Osteoblast (primary cell): ENCODE results near the gene SH3RF3. TPM values are rescaled to one million over a fixed set of nuclear protein-coding genes. Genes with fewer than 3 reads are reported as not detected.

ENCODE experiments used
- DNase-seq: peaks from one replicate; pipeline ENCODE4 v3.0.0; 2011; ENCODE audit warnings: low spot score, mixed read lengths; ENCODE audit not compliant: insufficient read length; ENCODE audit errors: missing footprints
- H2AFZ ChIP-seq: 2 replicates; pipeline ENCODE4 v1.6.0; 2011; ENCODE audit warnings: mild to moderate bottlenecking, low read length
- H3K27ac ChIP-seq: 2 replicates; pipeline ENCODE4 v1.5.1; 2011; ENCODE audit warnings: mild to moderate bottlenecking, low read depth, low read length, moderate library complexity
- H3K27me3 ChIP-seq: 2 replicates; pipeline ENCODE4 v1.6.0; 2012; ENCODE audit warnings: mild to moderate bottlenecking, control low read depth, inconsistent platforms, low read length, moderate library complexity; ENCODE audit not compliant: insufficient read depth
- H3K36me3 ChIP-seq: 2 replicates; pipeline ENCODE4 v1.5.1; 2011; ENCODE audit warnings: mild to moderate bottlenecking, low read length, control low read depth, moderate library complexity; ENCODE audit not compliant: insufficient read depth
- H3K4me1 ChIP-seq: 2 replicates; pipeline ENCODE4 v1.5.1; 2011; ENCODE audit warnings: mild to moderate bottlenecking, low read length, control low read depth, moderate library complexity; ENCODE audit not compliant: insufficient read depth
- H3K4me2 ChIP-seq: 2 replicates; pipeline ENCODE4 v1.6.0; 2011; ENCODE audit warnings: mild to moderate bottlenecking, low read length; ENCODE audit not compliant: insufficient read depth
- H3K4me3 ChIP-seq: fragments of 200-600 bp; sonication (generic); 3 replicates; pipeline ENCODE4 v1.5.1; 2012; ENCODE audit warnings: mild to moderate bottlenecking, low read length, inconsistent platforms; ENCODE audit not compliant: insufficient read depth
- H3K79me2 ChIP-seq: 2 replicates; pipeline ENCODE4 v1.6.0; 2012; ENCODE audit warnings: mild to moderate bottlenecking, low read length, control low read depth, inconsistent platforms; ENCODE audit not compliant: insufficient read depth
- H3K9me3 ChIP-seq: 2 replicates; pipeline ENCODE4 v1.5.1; 2011; ENCODE audit warnings: low read depth, low read length, control low read depth
- H4K20me1 ChIP-seq: 2 replicates; pipeline ENCODE4 v1.6.0; 2012; ENCODE audit warnings: mild to moderate bottlenecking, low read length, control low read depth; ENCODE audit not compliant: insufficient read depth
- CTCF ChIP-seq: IDR thresholded peaks from 2 replicates; pipeline ENCODE4 v1.5.1; 2011; ENCODE audit warnings: mild to moderate bottlenecking, low read depth, low read length, moderate library complexity; ENCODE audit errors: extremely low read depth
- total RNA-seq: library from RNA; depleted of rRNA; stranded (reverse); fragments of >200 nt; gene quantifications from 2 replicates; pipeline ENCODE4 v1.2.3, GENCODE V29; 2012

Gene SH3RF3
- total RNA-seq, 1 donor, result 14.8 TPM

DNA sequence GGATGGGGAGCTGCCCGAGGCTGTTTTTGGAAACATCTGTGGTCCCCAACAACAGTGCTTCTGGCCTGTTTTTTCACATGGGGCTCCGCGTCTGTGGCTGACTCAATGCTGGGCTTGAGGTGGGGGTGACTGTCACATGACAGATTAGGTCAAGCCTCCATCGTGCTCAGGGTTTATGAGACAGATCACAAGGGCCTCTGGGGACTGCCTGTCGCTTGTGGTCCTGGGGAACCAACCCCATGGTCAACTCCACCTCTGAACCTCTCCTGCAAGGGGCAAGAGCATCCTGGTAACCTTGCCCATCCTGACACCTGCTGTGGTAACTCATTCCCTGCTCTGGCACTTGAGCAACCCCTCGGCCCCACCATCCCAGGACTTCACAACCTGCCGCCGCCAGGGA lies 47.6 kb upstream of the SH3RF3 start:
- Histone ChIP-seq H3K4me1 (no peaks in the 10 kb centered on the region), H3K4me3 (no peak overlapping the region), H3K4me2 (no peak overlapping the region), H2AFZ (no peak overlapping the region), H3K9me3 (no peaks in the 10 kb centered on the region), H3K79me2 (no peaks in the 10 kb centered on the region), H4K20me1 (no peaks in the 10 kb centered on the region), H3K27me3 (peaks cover 42% of the 10 kb centered on the region), H3K27ac (no peak overlapping the region), H3K36me3 (no peaks in the 10 kb centered on the region)
- no peak for DNase-seq
- TF ChIP-seq CTCF, result no peak

GRCh38 chr2:109083771-109084170 lies 45.2 kb upstream of the SH3RF3 start:
- no peak overlapping the region for H3K4me3 ChIP-seq
- no peak for TF ChIP-seq CTCF
- H3K36me3 ChIP-seq, result no peaks in the 10 kb centered on the region
- no peaks in the 10 kb centered on the region for H3K79me2 ChIP-seq
- no peaks in the 10 kb centered on the region for H3K9me3 ChIP-seq
- no peaks in the 10 kb centered on the region for H3K4me1 ChIP-seq
- no peak overlapping the region for H3K4me2 ChIP-seq
- no peak overlapping the region for H3K27ac ChIP-seq
- peaks cover 42% of the 10 kb centered on the region for H3K27me3 ChIP-seq
- H2AFZ ChIP-seq, result no peak overlapping the region
- no peak for DNase-seq
- no peaks in the 10 kb centered on the region for H4K20me1 ChIP-seq

DNA sequence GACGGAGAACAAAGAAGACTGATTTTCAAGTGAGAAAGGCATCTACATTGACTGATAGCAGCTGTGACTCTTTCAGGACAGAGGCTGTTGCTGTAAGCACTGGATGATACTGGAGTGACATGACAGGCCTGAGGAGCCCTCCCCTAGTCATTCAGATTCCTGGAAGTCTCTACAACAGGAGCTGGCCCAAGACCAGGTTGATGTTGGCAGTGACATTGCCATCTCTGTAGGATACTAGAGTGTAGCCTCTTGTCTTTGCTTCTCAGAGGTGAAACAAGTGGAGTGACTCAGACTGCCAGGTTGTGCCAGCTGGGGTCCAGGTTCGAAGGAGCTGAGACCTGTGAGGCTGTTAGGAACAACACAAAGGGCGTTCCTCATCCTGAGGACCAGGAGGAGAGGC lies 44.7 kb upstream of the SH3RF3 start:
- Histone ChIP-seq H3K27ac (no peak overlapping the region), H3K4me2 (no peak overlapping the region), H3K9me3 (no peaks in the 10 kb centered on the region), H2AFZ (no peak overlapping the region), H3K27me3 (peaks cover 41% of the 10 kb centered on the region), H3K36me3 (no peaks in the 10 kb centered on the region), H3K4me3 (no peak overlapping the region), H4K20me1 (no peaks in the 10 kb centered on the region), H3K4me1 (no peaks in the 10 kb centered on the region), H3K79me2 (no peaks in the 10 kb centered on the region)
- TF ChIP-seq CTCF, result no peak
- DNase-seq, result no peak

- Histone ChIP-seq H3K4me2 (no peak overlapping the region), H3K4me1 (no peaks in the 10 kb centered on the region), H3K27ac (no peak overlapping the region), H3K4me3 (no peak overlapping the region), H2AFZ (no peak overlapping the region), H3K9me3 (no peaks in the 10 kb centered on the region), H3K36me3 (no peaks in the 10 kb centered on the region), H3K27me3 (peaks cover 24% of the 10 kb centered on the region), H3K79me2 (no peaks in the 10 kb centered on the region), H4K20me1 (no peaks in the 10 kb centered on the region)
- no peak for DNase-seq
- TF ChIP-seq CTCF, result no peak
Measured at GRCh38 chr2:109085912-109086742, 42.9 kb upstream of the SH3RF3 start.
